ENCODE data around the gene GLO1.
A peak's percentile ranks its signal among the peaks of the same experiment; 100 is the strongest.

GLO1 gene

GRCh38 chr6:38702558-38703397 lies at the start of gene GLO1:
Gene GLO1 (minus strand): TSS chr6:38703145. CDS start chr6:38703054, 91 bp downstream.
- peak; percentile 96 for DNase-seq

- no peak for DNase-seq
Measured at GRCh38 chr6:38750968-38751615, 48.1 kb upstream of the GLO1 start.

- no peak for DNase-seq
Measured at GRCh38 chr6:38749473-38749872, 46.5 kb upstream of the GLO1 start.

GRCh38 chr6:38739532-38739931 lies 36.6 kb upstream of the GLO1 start:
- no peak for DNase-seq

- no peak for DNase-seq
Measured at GRCh38 chr6:38738261-38738660, 35.3 kb upstream of the GLO1 start.

- no peak for DNase-seq
Measured at GRCh38 chr6:38736951-38737350, 34.0 kb upstream of the GLO1 start.

GRCh38 chr6:38730140-38730862 lies 27.4 kb upstream of the GLO1 start:
- no peak for DNase-seq

GRCh38 chr6:38728203-38728602 lies 25.3 kb upstream of the GLO1 start:
- no peak for DNase-seq

GRCh38 chr6:38725414-38726183 lies 22.7 kb upstream of the GLO1 start:
- DNase-seq, result no peak

- no peak for DNase-seq
Measured at GRCh38 chr6:38724343-38724742, 21.4 kb upstream of the GLO1 start.

- DNase-seq, result no peak
Measured at GRCh38 chr6:38723783-38724182, 20.8 kb upstream of the GLO1 start.

- DNase-seq, result no peak
Measured at GRCh38 chr6:38722727-38723334, 19.9 kb upstream of the GLO1 start.

- DNase-seq, result no peak
Measured at GRCh38 chr6:38722038-38722437, 19.1 kb upstream of the GLO1 start.

- DNase-seq, result no peak
Measured at GRCh38 chr6:38720295-38720694, 17.4 kb upstream of the GLO1 start.

GRCh38 chr6:38719358-38719757 lies 16.4 kb upstream of the GLO1 start:
- DNase-seq, result no peak

- DNase-seq, result no peak
Measured at GRCh38 chr6:38716825-38717224, 13.9 kb upstream of the GLO1 start.

- no peak for DNase-seq
Measured at GRCh38 chr6:38715016-38715689, 12.2 kb upstream of the GLO1 start, which contains the start of gene DNAH8. Gene DNAH8 (plus strand): TSS chr6:38715311. CDS start chr6:38722810, 7,499 bp downstream.

GRCh38 chr6:38714239-38715015 lies 11.5 kb upstream of the GLO1 start:
- DNase-seq, result no peak

GRCh38 chr6:38713812-38714211 lies 10.9 kb upstream of the GLO1 start:
- DNase-seq, result peak; percentile 2

- DNase-seq, result no peak
Measured at GRCh38 chr6:38708496-38708895, 5.6 kb upstream of the GLO1 start.

GRCh38 chr6:38705924-38706323 lies 3.0 kb upstream of the GLO1 start:
- DNase-seq, result no peak
